ENCODE data around the gene NOX4. TPM values are rescaled to one million over a fixed set of nuclear protein-coding genes. Genes with fewer than 3 reads are reported as not detected.
"Not testable (repeated sequence)": the region's sequence is repeated elsewhere in the genome, so short reads cannot be mapped to it uniquely, and the experiment has no call there.

NOX4 gene
- total RNA-seq, 1 donor from 2014 or later, result 3.7 TPM

GRCh38 chr11:89293965-89294679, 197.1 kb downstream of the NOX4 start:
- peaks cover 4% of the 10 kb centered on the region for H3K4me1 Mint-ChIP-seq (ENCODE audit: unreplicated experiment)
- H3K4me3 Mint-ChIP-seq, result peak overlapping the region; percentile 46
- peaks cover 6% of the 10 kb centered on the region for H3K27me3 Mint-ChIP-seq
- H3K36me3 Mint-ChIP-seq, result no peaks in the 10 kb centered on the region
- H3K27ac Mint-ChIP-seq, result no peak overlapping the region
- TF ChIP-seq CTCF (conservative IDR thresholded peaks at IDR 0.05), result no peak
- no peak for DNase-seq (ENCODE audit: extremely low spot score, unreplicated experiment)
- H3K9me3 Mint-ChIP-seq, result no peaks in the 10 kb centered on the region

- H3K27ac Mint-ChIP-seq; H3K4me3 Mint-ChIP-seq; H3K36me3 Mint-ChIP-seq; H3K4me1 Mint-ChIP-seq (ENCODE audit: unreplicated experiment); H3K27me3 Mint-ChIP-seq; DNase-seq (ENCODE audit: extremely low spot score, unreplicated experiment); H3K9me3 Mint-ChIP-seq: not testable (repeated sequence)
These were observed 203.2 kb downstream of the NOX4 start for GRCh38 chr11:89288004-89288403.

GRCh38 chr11:89286601-89287000, 204.6 kb downstream of the NOX4 start:
- not testable (repeated sequence) for H3K36me3 Mint-ChIP-seq; H3K27me3 Mint-ChIP-seq; H3K9me3 Mint-ChIP-seq; H3K27ac Mint-ChIP-seq; DNase-seq (ENCODE audit: extremely low spot score, unreplicated experiment); H3K4me1 Mint-ChIP-seq (ENCODE audit: unreplicated experiment); H3K4me3 Mint-ChIP-seq

- H3K4me1 Mint-ChIP-seq (ENCODE audit: unreplicated experiment); H3K27me3 Mint-ChIP-seq; H3K9me3 Mint-ChIP-seq; H3K4me3 Mint-ChIP-seq; H3K36me3 Mint-ChIP-seq; DNase-seq (ENCODE audit: extremely low spot score, unreplicated experiment); H3K27ac Mint-ChIP-seq: not testable (repeated sequence)
These were observed 210.0 kb downstream of the NOX4 start for GRCh38 chr11:89281032-89281677.

GRCh38 chr11:89279176-89279575, 212.0 kb downstream of the NOX4 start:
- H3K4me1 Mint-ChIP-seq (ENCODE audit: unreplicated experiment), result no peaks in the 10 kb centered on the region
- H3K4me3 Mint-ChIP-seq, result no peak overlapping the region
- TF ChIP-seq CTCF (conservative IDR thresholded peaks at IDR 0.05), result no peak
- no peak overlapping the region for H3K27ac Mint-ChIP-seq
- no peaks in the 10 kb centered on the region for H3K36me3 Mint-ChIP-seq
- H3K9me3 Mint-ChIP-seq, result no peaks in the 10 kb centered on the region
- no peak for DNase-seq (ENCODE audit: extremely low spot score, unreplicated experiment)
- no peaks in the 10 kb centered on the region for H3K27me3 Mint-ChIP-seq

- no peaks in the 10 kb centered on the region for H3K4me1 Mint-ChIP-seq (ENCODE audit: unreplicated experiment)
- no peak for TF ChIP-seq CTCF (conservative IDR thresholded peaks at IDR 0.05)
- H3K27ac Mint-ChIP-seq, result no peak overlapping the region
- no peaks in the 10 kb centered on the region for H3K36me3 Mint-ChIP-seq
- no peaks in the 10 kb centered on the region for H3K9me3 Mint-ChIP-seq
- no peaks in the 10 kb centered on the region for H3K27me3 Mint-ChIP-seq
- H3K4me3 Mint-ChIP-seq, result no peak overlapping the region
- DNase-seq (ENCODE audit: extremely low spot score, unreplicated experiment), result no peak
These were observed 215.2 kb downstream of the NOX4 start for GRCh38 chr11:89275966-89276365.

Other genes with a start within 250 kb of the NOX4 start
- gene TRIM77, start 218.9 kb upstream of the NOX4 start, total RNA-seq (ENCODE audit: low replicate concordance), result not detected in 2 replicates